ENCODE results near the gene ACSL6.
"Not testable (repeated sequence)": the region's sequence is repeated elsewhere in the genome, so short reads cannot be mapped to it uniquely, and the experiment has no call there.

ACSL6 gene

GRCh38 chr5:131926168-131926567 is 85.3 kb downstream of the ACSL6 start:
- DNase-seq, result no peak

- no peak for DNase-seq
Observed at GRCh38 chr5:131916481-131916880, 95.0 kb downstream of the ACSL6 start.

DNA sequence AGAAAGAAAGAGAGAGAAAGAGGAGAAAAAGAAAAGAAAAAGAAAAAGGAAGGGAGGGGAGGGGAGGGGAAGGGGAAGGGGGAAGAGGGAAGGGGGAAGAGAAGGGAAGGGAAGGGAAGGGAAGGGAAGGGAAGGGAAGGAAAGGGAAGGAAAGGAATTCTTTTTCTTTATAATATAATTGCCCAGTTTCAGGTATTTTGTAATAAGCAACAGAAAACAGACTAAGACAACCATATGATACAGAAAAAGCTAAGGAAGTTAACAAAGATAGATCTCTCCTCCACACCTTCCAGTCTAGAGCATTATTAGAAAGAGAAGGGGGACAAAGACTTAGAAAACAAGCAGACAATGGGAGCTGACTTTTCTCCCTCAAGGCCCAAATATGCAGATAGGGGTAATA is 97.0 kb downstream of the ACSL6 start:
- DNase-seq, result no peak

DNA sequence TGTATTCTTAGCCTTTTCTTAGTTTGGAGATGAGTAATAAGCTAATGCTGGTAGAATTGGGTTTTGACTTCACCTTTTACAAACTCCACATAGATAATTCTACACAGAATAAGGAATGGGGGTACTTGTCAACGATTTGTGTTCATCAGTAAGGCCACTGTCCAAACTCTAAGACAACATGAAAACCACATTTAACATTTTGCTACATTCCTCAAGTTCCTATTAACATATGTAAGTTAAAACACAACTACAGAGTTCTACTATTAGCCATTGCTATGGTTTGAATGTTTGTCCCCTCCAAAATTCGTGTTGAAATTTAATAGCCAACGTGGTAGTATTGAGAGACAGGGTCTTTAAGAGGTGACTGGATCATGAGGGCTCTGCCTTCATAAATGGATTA is 97.9 kb downstream of the ACSL6 start:
- no peak for DNase-seq

DNA sequence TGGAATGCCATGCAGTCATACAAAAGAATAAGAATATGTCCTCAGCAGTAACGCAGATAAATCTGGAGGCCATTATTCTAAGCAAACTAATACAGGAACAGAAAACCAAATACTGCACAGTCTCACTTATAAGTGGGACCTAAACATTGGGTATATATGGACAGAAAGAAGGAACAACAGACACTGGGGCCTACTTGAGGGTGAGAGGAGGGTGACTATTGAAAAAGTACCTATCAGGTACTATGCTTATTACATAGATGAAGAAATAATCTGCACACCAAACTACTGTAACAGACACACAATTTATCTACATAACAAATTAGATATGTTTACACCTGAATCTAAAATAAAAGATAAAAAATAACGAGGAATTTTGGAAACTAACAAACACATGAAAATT is 104.8 kb downstream of the ACSL6 start:
- DNase-seq, result no peak

DNA sequence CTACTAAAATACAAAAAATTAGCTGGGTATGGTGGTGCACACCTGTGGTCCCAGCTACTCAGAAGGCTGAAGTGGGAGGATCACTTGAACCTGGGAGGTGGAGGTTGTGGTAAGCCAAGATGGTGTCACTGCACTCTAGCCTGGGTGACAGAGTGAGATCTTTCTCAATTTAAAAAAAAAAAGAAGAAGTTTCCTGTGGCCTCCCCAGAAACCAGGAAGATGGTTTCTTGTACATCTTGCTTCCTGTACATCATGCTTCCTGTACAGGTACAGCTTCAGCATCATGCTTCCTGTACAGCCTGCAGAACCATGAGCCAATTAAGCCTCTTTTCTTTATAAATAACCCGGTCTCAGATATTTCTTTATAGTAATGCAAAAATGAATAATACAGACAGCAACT is 109.2 kb downstream of the ACSL6 start:
- not testable (repeated sequence) for DNase-seq

Data from activated CD8-positive, alpha-beta memory T cell treated with anti-CD3 and anti-CD28 coated beads, Interleukin-2, amount 50 U/mL, for 4 hours (primary cell).